ENCODE results near the gene ITGB3BP.

DNA sequence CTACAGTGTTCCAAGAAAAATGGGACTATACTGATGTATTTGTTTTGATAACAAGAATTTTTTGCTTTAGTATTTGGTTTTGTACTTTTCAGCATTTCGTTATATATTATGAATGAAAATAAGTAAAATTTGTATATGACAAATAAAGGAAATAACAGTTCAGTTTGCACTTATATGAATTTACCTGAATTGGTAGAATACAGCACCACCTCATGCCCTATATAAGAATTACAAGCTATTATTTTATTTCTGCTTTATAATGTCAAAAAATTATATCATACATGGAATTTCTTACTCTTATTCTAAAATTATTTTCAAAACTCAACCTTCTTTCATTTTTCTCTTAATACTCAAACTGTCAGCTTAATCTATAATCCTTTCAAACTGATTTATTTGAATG is 14.9 kb upstream of the ITGB3BP start:
- TF ChIP-seq, protein P1, sequence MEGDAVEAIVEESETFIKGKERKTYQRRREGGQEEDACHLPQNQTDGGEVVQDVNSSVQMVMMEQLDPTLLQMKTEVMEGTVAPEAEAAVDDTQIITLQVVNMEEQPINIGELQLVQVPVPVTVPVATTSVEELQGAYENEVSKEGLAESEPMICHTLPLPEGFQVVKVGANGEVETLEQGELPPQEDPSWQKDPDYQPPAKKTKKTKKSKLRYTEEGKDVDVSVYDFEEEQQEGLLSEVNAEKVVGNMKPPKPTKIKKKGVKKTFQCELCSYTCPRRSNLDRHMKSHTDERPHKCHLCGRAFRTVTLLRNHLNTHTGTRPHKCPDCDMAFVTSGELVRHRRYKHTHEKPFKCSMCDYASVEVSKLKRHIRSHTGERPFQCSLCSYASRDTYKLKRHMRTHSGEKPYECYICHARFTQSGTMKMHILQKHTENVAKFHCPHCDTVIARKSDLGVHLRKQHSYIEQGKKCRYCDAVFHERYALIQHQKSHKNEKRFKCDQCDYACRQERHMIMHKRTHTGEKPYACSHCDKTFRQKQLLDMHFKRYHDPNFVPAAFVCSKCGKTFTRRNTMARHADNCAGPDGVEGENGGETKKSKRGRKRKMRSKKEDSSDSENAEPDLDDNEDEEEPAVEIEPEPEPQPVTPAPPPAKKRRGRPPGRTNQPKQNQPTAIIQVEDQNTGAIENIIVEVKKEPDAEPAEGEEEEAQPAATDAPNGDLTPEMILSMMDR (conservative IDR thresholded peaks at IDR 0.05 in 1 of 2, IDR thresholded peaks at IDR 0.05 in 1 of 2; ENCODE audit: low read depth in 1 of 2, low read length in 2 of 2) = peak in 1 of 2 donors; percentile 43
- no peak for TF ChIP-seq EZH2 (IDR thresholded peaks at IDR 0.05; ENCODE audit: low read length, missing control alignments)
